ENCODE results near the gene HRH4. TPM values are rescaled to one million over a fixed set of nuclear protein-coding genes. Genes with fewer than 3 reads are reported as not detected.

The HRH4 gene
- polyA plus RNA-seq, 1 donor (not counting 4 experiments of a cell fraction or from before 2014, with no cell fraction given), result 0.03 TPM

- peak overlapping the region; percentile 91 for H3K27ac ChIP-seq (ENCODE audit: control insufficient read depth, insufficient read depth, low read length)
- peaks cover 0 to 5% of the 10 kb centered on the region in 2 experiments for H3K36me3 ChIP-seq (ENCODE audit: control insufficient read depth in 2 of 2, extremely low read depth in 1 of 2, insufficient read depth in 2 of 2, low read length in 2 of 2)
- peak; percentile 73 for FAIRE-seq
- H3K4me1 ChIP-seq (ENCODE audit: control insufficient read depth, extremely low read depth, insufficient read depth, low read length), result peaks cover 12% of the 10 kb centered on the region
- H4K20me1 ChIP-seq (ENCODE audit: control insufficient read depth, extremely low read depth, insufficient read depth, low read length), result no peaks in the 10 kb centered on the region
- no peak for TF ChIP-seq EZH2 (IDR thresholded peaks at IDR 0.05; ENCODE audit: low read length)
- H3K4me3 ChIP-seq (ENCODE audit: control insufficient read depth in 2 of 3, extremely low read depth in 1 of 3, insufficient read depth in 2 of 3, low read depth in 1 of 3, low read length in 3 of 3), result peak overlapping the region; percentile 84 to 97 (median 90)
- peak overlapping the region; percentile 94 for H3K9ac ChIP-seq (ENCODE audit: control insufficient read depth, extremely low read depth, insufficient read depth, low read length)
- peak overlapping the region; percentile 93 for H2AFZ ChIP-seq (ENCODE audit: control insufficient read depth, low read length)
- H3K9me1 ChIP-seq (ENCODE audit: control insufficient read depth, extremely low read depth, insufficient read depth, low read length), result no peaks in the 10 kb centered on the region
- peaks cover 13% of the 10 kb centered on the region for H3K79me2 ChIP-seq (ENCODE audit: control insufficient read depth, insufficient read depth, low read length)
- peak overlapping the region; percentile 93 for H3K4me2 ChIP-seq (ENCODE audit: control insufficient read depth, extremely low read depth, insufficient read depth, low read depth, low read length)
- H3K27me3 ChIP-seq (ENCODE audit: control insufficient read depth, extremely low read depth, insufficient read depth, low read length), result no peaks in the 10 kb centered on the region
- dilution Hi-C loops (cut with MboI; ENCODE audit: extremely low pct_ligation_motif_present, low sequenced_read_pairs), result no loop called here
- no peak for DNase-seq (ENCODE audit: low read depth, low spot score)
- H3K9me3 ChIP-seq (ENCODE audit: control insufficient read depth, low read depth, low read length), result no peaks in the 10 kb centered on the region
Observed at GRCh38 chr18:24426073-24426397, 34.4 kb upstream of the HRH4 start.

GRCh38 chr18:24426398-24427294 lies 33.8 kb upstream of the HRH4 start, which contains the start of gene IMPACT:
Gene IMPACT, plus strand, starts transcription at chr18:24426670. Its CDS starts 87 bp downstream, at chr18:24426757.
- dilution Hi-C loops (cut with MboI; ENCODE audit: extremely low pct_ligation_motif_present, low sequenced_read_pairs), result no loop called here
- H3K27me3 ChIP-seq (ENCODE audit: control insufficient read depth, extremely low read depth, insufficient read depth, low read length), result no peaks in the 10 kb centered on the region
- no peak for TF ChIP-seq EZH2 (IDR thresholded peaks at IDR 0.05; ENCODE audit: low read length)
- no peak for TF ChIP-seq CTCF (optimal IDR thresholded peaks at IDR 0.05 in 1 of 3, IDR thresholded peaks at IDR 0.05 in 1 of 3, conservative IDR thresholded peaks at IDR 0.05 in 1 of 3; ENCODE audit: extremely low read depth in 1 of 3, insufficient read depth in 2 of 3, low read length in 3 of 3)
- H3K27ac ChIP-seq (ENCODE audit: control insufficient read depth, insufficient read depth, low read length), result peak within 1 kb of the TSS; percentile 91
- peak within 1 kb of the TSS; percentile 84 to 97 (median 90) for H3K4me3 ChIP-seq (ENCODE audit: control insufficient read depth in 2 of 3, extremely low read depth in 1 of 3, insufficient read depth in 2 of 3, low read depth in 1 of 3, low read length in 3 of 3)
- peaks cover 12% of the 10 kb centered on the region for H3K4me1 ChIP-seq (ENCODE audit: control insufficient read depth, extremely low read depth, insufficient read depth, low read length)
- H3K79me2 ChIP-seq (ENCODE audit: control insufficient read depth, insufficient read depth, low read length), result peaks cover 13% of the 10 kb centered on the region
- FAIRE-seq (no peak), DNase-seq (ENCODE audit: low read depth, low spot score) (peak; percentile 15)
- H3K9ac ChIP-seq (ENCODE audit: control insufficient read depth, extremely low read depth, insufficient read depth, low read length), result peak within 1 kb of the TSS; percentile 94
- H3K9me1 ChIP-seq (ENCODE audit: control insufficient read depth, extremely low read depth, insufficient read depth, low read length), result no peaks in the 10 kb centered on the region
- H3K9me3 ChIP-seq (ENCODE audit: control insufficient read depth, low read depth, low read length), result no peaks in the 10 kb centered on the region
- no peaks in the 10 kb centered on the region for H4K20me1 ChIP-seq (ENCODE audit: control insufficient read depth, extremely low read depth, insufficient read depth, low read length)
- peak within 1 kb of the TSS; percentile 93 for H2AFZ ChIP-seq (ENCODE audit: control insufficient read depth, low read length)
- H3K36me3 ChIP-seq (ENCODE audit: control insufficient read depth in 2 of 2, extremely low read depth in 1 of 2, insufficient read depth in 2 of 2, low read length in 2 of 2), result peaks cover 2 to 5% of the 10 kb centered on the region in 2 experiments
- H3K4me2 ChIP-seq (ENCODE audit: control insufficient read depth, extremely low read depth, insufficient read depth, low read depth, low read length), result peak within 1 kb of the TSS; percentile 93

Data from keratinocyte (primary cell).